Lower leg skin (tissue), 3 donors: Measurements from ENCODE around the gene COL15A1.

Source experiments
- POLR2A ChIP-seq, 2 donors: fragments of 450-650 bp; IDR thresholded peaks; one replicate each; pipeline ENCODE4 v1.6.1; 2016 to 2017; ENCODE audit warnings: antibody characterized with exemption in 2 of 2, mild to moderate bottlenecking in 1 of 2, moderate library complexity in 1 of 2
- TF ChIP-seq, protein P1 (sequence below), 3 donors: fragments of 450-650 bp; IDR thresholded peaks; one replicate each; pipeline ENCODE4 v1.5.1; 2016; ENCODE audit warnings: antibody characterized with exemption in 3 of 3, mild to moderate bottlenecking in 3 of 3, moderate library complexity in 2 of 3

DNA sequence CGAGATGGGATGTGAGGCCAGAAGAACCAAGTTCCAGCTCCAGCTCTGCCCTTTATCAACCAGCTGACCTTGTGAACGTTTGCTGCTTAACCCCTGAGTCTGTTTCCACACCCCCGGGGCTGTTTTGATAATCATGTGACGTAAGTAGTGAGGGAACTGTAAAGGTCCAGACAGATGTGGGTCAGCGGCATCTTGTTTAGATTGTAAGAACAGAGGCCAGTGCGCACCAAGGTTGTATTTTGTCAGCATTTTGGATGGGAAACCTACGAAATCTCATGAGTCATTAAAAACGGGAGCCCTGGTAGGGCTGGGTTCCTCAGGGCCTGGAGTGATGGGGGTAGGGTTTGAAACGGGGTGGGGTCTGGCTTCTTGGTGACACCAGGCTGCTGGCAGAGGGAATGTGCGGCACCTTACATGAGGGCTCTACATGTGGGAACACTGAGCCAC lies 13.8 kb upstream of the COL15A1 start:
- TF ChIP-seq, protein P1, sequence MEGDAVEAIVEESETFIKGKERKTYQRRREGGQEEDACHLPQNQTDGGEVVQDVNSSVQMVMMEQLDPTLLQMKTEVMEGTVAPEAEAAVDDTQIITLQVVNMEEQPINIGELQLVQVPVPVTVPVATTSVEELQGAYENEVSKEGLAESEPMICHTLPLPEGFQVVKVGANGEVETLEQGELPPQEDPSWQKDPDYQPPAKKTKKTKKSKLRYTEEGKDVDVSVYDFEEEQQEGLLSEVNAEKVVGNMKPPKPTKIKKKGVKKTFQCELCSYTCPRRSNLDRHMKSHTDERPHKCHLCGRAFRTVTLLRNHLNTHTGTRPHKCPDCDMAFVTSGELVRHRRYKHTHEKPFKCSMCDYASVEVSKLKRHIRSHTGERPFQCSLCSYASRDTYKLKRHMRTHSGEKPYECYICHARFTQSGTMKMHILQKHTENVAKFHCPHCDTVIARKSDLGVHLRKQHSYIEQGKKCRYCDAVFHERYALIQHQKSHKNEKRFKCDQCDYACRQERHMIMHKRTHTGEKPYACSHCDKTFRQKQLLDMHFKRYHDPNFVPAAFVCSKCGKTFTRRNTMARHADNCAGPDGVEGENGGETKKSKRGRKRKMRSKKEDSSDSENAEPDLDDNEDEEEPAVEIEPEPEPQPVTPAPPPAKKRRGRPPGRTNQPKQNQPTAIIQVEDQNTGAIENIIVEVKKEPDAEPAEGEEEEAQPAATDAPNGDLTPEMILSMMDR (IDR thresholded peaks at IDR 0.05) = no peak
- TF ChIP-seq POLR2A (IDR thresholded peaks at IDR 0.05) = no peak
